GM18907 (cell line): ENCODE data around the gene HPD.
A peak's percentile ranks its signal among the peaks of the same experiment; 100 is the strongest.
"Not testable (repeated sequence)": the region's sequence is repeated elsewhere in the genome, so short reads cannot be mapped to it uniquely, and the experiment has no call there.

Experiments
- ATAC-seq: cut with Tn5 transposase; IDR thresholded peaks from one replicate; pipeline ENCODE4 v1.9.1; 2021; ENCODE audit warnings: mild to moderate bottlenecking, moderate library complexity; ENCODE audit not compliant: unreplicated experiment

Gene HPD

DNA sequence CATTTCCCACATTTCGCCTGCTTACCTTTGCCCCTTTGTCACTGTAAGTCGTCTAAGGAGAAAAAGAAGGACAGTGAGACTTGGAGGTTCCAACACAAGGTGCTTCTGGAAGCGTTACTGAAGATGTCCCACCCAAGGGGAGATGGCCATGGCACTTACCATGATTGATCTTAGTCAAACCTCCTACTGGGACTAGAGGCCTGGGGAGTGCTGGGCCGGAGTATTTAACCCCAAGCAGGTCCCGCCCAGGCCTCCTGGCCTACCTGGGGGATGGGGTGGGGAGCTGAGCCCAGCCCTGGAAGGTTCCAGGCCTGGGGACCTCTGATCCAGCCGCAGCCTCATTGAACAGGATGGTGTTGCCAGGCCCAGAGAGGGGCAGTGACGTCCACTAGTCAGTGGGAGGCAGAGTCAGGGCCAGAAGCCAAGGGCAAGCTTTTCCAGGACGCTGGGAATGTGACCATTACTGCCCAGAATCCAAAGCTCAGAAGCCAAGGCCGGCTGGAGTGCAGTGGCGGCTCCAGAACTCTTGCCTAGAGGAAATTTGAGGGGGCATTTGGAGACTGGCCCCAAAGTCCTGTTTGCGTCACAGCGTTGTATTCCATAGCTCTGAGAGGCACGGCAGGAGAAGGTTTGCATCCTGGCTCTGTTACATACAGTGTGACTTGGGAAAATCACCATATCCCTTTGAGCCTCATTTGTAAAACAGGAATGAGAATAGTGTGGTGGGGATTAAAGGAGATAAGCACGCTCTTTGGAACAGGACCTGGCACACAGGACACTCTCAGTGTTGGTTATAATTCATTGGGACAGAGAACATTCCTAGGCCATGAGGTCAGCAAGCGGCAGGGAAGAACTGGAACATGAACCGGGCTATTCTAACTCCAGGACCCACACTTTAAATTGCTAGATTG is at the start of gene HPD:
Gene HPD, minus strand, starts transcription at position 198 of the 911 bp plus-strand sequence. Its CDS starts 36 bp downstream, at position 162.
- ATAC-seq, result no peak

DNA sequence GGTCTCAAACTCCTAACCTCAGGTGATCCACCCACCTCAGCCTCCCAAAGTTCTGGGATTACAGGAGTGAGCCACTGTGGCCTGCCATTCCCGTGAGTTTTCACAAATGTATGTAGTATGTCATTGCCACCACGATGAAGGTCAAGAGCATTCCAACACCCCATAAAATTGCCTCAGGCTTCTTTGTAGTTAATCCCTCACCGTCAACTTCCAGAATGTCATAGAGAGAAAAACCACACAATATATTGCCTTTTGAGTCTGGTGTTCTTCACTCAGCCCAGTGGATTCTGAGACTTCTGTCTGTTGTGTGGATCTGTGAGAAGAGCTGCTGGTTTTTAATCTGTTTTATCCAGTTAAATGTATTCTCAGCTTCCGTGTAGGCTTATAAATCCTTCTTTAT is 47.1 kb upstream of the HPD start:
- no peak for ATAC-seq

DNA sequence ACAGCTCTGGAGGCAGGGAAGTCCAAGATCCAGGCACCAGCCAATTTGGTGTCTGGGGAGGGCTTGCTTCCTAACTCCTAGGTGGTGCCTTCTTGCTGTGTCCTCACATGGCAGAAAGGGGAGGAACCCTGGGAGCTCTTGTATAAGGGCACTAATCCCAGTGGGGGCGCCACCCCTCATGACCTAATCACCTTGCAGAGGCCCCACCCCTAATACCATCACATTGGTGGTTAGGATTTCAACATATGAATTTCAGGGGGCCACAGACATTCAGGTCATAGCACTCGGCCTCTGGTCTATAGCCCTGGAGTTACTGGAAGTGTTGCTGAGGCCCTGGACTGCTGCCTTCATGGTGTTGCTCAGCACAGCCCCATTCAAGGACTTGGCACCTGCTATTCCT is 44.5 kb upstream of the HPD start:
- no peak for ATAC-seq

DNA sequence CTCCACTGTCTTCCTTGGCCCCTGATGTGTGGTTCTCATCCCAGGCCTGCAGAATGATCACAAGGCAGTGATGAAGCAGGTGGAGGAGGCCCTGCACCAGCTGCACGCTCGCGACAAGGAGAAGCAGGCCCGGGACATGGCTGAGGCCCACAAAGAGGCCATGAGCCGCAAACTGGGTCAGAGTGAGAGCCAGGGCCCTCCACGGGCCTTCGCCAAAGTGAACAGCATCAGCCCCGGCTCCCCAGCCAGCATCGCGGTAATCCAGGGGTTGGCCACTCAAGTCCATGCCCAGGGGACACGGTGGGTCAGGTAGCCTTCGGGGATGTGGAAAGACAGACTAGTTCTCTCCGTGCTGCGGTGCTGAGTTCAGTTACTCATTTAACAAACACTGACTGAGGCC is 40.9 kb upstream of the HPD start:
- ATAC-seq, result no peak

DNA sequence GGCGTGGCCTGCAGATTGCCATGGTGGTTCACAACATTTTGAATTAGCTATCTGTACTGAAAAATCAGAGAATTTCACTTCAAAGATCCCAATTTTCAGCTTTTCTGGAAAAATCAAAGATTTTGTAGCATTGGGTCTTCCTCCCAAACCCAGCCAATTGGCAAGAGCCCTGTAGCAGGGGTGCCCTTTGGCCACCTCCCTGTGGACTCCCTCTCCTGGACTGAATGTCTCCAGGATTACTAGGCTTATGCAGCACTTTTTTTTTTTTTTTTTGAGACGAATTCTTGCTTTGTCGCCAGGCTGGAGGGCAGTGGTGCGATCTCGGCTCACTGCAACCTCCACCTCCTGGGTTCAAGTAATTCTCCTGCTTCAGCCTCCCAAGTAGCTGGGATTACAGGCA is 39.6 kb upstream of the HPD start:
- ATAC-seq, result no peak

DNA sequence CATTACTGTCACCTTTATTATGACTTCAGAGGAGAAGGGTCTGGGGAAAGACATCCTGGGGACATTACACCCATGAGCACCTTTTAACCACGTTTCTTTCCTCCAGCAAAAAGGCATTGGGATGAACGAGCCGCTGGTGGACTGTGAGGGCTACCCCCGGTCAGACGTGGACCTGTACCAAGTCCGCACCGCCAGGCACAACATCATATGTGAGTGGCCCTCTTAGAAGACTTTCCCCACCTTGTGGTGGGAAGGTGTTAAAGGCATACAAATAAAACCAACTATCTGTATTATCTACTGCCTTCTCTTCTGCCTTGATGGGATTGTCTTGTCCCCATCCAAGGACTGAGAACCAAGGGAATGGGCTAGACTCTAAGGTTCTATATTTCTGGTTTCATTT is 36.0 kb upstream of the HPD start:
- ATAC-seq, result no peak

DNA sequence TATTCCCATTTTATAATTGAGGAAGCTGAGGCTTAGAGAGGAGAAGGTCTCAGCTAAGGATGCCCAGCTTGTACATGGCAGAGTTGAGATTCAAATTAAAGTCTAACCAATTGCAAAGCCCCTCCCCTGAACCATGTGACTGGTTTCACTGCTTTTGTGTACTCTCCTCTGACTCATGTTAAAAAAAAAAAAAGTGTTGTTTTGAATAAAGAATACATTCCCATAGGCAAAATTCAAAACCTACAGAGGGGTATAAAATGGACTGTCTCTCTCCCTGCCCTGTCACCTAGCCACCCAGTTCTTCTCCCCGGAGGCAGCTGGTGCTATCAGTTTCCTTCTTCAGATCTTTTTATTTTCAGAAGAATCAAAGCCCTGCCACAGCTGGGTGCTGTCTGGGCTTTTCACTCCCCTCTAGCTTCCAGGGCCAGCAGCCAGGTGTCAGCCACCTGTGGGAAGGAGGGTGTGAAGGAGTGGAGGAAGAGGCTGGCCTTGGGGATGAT is 35.4 kb upstream of the HPD start:
- no peak for ATAC-seq

DNA sequence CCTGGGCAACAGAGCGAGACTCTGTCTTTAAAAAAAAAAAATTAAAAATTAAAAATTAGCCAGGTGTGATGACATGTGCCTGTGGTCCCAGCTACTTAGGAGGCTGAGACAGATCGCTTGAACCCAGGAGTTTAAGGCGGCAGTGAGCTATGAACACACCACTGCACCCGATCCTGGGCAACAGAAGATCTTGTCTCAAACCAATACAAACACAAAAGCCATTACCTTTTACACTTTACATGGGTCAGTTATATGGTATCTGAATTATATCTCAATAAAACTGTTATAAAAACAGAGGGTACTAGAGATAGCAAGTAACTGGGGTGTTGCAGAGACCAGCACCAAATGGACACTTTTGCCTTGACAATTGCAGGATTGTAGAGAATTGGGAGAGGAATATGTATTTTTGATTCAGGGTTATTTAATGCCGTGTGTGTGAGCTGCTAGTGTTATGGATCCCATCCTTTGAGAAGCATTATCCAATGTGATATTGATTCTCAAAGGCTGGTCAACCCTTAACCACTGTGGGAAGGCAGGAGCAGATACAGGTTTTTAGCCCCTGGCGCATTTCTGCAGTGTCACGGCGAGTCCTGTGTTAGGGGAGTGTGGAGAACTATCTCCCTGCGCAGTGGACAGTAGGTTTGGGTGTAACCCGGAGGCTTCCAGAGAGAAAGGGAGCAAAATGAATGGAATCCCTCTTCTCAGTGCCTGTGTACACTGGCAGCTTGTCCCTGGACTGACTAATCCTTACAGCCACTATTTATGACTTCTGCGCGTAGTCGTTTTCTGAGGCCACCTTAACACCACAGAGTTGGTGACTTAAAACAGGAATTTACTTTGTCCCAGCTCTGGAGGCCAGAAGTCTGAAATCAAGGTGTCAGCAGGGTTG is 34.3 kb upstream of the HPD start:
- ATAC-seq, result no peak

DNA sequence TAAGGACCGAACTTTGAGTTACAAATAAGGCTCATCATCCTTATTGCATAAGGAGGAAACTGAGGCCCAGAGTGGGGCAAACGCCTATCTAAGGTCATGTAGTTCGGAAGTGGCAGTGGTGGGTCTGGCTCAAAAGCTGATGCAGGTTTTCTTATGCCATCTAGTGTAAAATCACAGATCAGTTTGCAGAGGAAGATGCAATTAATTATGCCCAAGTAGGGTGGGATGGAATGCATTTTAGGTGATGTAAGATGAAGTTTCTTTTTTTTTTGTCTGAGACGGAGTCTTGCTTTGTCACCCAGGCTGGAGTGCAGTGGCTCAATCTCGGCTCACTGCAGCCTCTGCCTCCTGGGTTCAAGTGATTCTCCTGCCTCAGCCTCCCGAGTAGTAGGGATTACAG is 31.0 kb upstream of the HPD start:
- ATAC-seq, result not testable (repeated sequence)

DNA sequence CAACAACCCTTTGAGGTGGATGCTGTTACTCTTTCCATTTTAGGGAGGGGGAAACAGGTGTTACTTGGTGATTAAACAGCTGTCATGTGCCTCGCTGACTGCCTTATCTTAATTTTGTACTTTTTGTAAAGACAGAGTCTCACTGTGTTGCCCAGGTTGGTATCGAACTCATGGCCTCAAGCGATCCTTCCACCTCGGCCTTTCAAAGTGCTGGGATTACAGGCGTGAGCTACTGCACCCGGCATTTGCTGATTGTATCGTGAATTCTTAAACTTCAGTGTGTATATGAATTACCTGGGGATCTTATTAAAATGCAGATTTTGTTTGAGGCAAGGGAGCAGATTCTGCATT is 30.6 kb upstream of the HPD start:
- no peak for ATAC-seq

DNA sequence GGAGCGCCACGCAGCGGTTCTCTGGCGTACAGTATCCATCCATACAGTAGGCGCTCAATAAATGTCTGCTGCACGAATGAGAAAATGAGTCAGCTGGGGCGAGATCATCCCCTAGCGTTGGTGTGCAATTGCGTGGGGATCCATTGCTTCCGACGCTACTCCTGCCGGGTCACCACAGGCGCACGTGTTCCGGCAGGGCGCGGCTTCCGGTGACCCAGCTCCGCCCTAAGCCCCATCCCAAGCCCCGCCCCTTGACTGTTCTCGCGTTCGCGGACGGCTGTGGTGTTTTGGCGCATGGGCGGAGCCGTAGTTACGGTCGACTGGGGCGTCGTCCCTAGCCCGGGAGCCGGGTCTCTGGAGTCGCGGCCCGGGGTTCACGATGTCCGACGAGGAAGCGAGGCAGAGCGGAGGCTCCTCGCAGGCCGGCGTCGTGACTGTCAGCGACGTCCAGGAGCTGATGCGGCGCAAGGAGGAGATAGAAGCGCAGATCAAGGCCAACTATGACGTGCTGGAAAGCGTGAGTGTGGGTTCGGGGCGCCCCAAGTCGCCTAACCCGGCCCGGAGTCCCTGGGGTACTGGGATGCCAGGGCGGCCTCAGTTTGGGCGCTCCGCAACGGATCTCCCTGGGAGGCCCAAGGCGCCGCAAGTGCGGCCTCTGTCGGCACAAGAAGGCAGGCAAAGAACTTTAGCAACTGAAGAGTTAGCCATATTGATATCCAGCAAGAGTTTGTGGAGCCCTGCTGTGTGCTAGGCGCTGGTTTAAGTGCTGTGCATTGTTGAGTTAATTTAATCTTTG is 30.0 kb upstream of the HPD start, which contains the start of gene PSMD9:
Gene PSMD9, plus strand, starts transcription at position 313 of the 796 bp plus-strand sequence. Its CDS starts 67 bp downstream, at position 380.
- peak; percentile 91 for ATAC-seq

DNA sequence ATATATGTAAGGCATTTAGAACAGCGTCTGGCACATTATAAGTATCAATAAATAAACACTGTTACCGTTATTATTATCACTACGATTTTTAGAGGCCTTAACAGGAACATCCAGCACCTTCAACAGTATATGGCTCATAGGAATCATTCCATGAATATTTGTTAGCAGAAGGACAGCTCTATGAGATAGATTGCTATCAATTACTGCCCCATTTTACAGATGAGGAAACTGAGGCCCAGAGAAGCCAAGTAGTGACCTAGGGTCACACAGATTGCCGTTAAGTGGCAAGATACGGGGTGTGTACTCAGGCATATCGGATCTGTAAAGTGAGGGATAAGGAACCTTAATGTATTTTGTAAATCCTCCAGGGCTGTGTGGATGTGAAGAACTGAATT is 29.4 kb upstream of the HPD start:
- ATAC-seq, result no peak

DNA sequence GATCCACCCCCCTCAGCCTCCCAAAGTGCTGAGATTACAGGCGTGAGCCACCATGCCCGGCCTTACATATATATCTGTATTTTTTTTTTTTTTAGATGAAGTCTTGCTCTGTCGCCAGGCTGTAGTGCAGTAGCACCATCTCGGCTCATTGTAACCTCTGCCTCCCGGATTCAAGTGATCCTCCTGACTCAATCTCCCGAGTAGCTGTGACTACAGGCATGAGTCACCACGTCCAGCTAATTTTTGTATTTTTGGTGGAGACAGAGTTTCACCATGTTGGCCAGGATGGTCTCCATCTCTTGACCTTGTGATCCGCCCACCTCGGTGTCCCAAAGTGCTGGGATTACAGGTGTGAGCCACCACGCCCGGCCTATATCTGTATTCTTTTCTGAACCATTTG is 26.5 kb upstream of the HPD start:
- ATAC-seq, result not testable (repeated sequence)

DNA sequence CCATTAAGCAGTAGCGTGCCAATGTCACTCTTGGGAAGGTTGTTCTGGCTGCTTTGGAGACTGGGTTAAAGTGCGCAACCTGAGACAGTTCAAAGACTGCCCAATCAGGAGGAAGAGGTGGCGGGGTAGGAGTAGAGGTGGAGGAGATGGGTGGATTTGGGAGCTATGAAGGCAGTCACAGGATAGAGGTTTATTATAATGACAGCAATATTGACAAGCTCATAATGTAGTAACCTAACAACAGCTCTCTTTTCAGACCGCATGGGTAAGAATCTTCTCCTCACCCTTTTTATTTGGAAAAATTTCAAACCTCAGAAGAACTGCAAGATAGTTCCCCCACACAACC is 24.6 kb upstream of the HPD start:
- no peak for ATAC-seq

DNA sequence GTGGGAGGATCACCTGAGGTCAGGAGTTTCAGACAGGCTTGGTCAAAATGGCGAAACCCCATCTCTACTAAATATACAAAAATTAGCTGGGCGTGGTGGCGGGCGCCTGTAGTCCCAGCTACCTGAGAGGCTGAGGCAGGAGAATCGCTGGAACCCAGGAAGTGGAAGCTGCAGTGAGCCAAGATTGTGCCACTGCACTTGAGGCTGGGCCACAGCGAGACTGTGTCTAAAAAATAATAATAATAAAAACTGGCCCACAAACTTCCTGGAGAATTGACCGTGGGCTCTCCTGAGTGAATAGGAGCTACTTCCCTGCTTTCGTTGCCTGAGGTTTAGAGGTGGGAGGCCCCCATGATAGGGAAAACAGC is 17.4 kb upstream of the HPD start:
- not testable (repeated sequence) for ATAC-seq

DNA sequence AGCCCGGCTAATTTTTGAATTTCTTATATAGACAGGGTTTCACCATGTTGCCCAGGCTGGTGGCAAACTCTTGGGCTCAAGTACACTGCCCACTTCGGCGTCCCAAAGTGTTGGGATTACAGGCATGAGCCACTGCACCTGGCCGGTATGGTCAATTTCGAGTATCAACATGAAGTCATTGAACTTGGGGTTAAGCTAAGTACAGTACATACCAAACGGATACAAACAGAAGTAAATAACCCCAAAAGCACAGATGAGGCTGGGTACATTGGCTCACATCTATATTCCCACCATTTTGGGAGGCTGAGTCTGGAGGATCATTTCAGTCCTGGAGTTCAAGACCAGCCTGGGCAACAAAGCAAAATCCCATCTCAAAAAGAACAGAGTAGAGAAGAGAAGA is 16.9 kb upstream of the HPD start:
- ATAC-seq, result no peak

DNA sequence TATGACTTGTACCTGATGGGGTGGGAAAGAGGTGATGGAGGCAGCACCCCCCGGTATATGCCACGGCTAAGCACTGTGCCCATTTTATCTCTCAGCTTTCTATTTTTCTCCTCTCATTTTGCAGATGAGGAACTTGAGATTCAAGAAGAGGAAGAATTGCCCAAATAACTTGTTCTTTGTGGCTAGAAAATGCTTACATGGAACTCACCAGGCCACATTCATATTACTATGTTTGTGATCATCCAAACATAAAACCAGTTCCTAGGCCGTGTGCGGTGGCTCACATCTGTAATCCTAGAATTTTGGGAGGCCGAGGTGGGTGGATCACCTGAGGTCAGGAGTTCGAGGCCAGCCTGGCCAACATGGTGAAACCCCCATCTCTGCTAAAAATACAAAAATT is 15.4 kb upstream of the HPD start:
- ATAC-seq, result no peak

DNA sequence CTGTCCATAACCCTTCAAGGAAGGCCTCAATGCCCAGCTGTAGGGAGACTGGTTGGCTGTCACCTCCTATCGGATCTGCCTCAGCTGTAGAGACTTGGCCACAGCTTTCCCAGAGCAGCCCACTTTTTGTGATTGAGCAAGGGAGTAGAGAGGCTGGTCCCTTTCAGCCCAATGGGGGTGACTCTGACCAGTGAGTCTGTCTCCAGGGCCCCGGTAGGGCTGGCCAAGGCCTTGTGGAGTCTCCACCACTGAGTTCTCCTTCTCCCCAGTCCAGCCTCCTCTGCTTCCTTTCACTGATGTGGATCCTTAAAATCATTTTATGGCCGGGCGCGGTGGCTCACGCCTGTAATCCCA is 14.5 kb upstream of the HPD start:
- ATAC-seq, result no peak

DNA sequence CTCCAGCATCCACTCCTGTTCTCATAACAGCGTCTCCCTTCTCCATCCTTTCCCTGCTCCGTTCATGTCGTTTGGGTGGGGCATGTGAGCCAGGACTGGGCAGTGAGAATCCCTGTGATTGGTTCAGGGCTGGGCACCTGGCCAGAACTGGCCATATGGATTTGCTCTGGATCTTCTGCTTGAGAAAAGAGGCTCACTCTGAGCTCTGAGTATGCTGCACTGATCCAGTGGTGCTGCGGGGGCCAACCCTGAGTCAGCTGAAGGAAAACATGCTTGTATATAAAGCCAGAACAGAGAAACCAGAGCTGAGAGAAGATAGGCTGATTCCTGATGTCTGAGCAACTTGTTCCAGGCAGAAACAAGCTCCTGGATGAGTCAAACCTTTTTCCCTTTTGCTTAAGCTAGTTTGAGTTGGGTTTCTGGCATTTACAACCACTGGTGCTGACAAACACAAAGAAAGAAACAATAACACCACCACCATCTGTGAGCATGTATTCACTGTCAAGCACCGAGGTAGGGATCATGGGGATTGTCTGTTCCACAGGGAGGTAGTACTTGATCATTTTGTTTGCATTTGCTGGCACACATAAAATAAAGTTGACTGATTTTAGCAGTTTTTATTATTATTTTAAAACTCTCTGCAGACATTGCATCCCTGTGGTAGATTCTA is 14.0 kb upstream of the HPD start:
- no peak for ATAC-seq

DNA sequence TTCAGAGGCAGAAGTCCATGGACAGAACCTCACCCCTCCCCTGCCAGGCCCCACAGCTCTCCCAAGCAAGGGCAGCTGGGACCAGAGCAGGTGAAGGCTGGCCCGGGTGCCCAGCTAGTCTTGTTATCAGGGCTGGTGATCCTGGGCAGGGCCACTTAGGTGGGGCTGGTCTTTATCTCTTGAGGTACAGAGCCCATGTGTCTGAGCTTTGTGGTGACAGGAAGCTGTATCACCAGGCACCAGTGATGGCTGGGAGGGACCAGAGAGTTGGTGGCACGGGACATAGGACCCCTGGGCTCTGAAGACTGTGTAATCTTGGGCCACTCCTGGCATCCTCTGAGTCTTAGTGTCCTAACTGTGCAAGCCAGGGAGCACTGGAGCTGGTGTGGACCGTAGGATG is 12.8 kb upstream of the HPD start:
- ATAC-seq, result no peak

DNA sequence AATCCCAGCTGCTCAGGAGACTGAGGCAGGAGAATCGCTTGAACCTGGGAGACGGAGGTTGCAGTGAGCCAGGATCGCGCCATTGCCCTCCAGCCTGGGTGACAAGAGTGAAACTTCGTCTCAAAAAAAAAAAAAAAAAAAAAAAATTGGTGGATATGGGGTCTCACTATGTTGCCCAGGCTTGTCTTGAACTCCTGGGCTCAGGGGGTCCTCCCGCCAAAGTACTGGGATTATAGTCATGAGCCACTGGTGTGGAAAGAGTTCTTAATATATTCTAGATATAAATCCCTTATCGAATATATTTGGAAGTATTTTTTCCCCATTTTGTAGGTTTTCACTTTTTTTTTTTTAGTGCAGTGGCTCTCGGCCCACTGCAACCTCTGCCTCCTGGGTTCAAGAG is 10.6 kb upstream of the HPD start:
- ATAC-seq, result not testable (repeated sequence)
